Spleen (tissue), 7 donors: ENCODE measurements around the gene LGALS12.

Source experiments
- POLR2A ChIP-seq, 3 donors: fragments of 450-650 bp; IDR thresholded peaks; one replicate each; pipeline ENCODE4 v1.5.1; 2017; ENCODE audit warnings: antibody characterized with exemption in 3 of 3, mild to moderate bottlenecking in 1 of 3
- POLR2AphosphoS5 ChIP-seq, 3 donors: sonication (generic); formaldehyde crosslinking; IDR thresholded peaks; one replicate each; pipeline ENCODE4 v1.5.1; 2017; ENCODE audit warnings: antibody characterized with exemption in 3 of 3
- TF ChIP-seq, protein P1 (sequence below), 11 experiments: fragments of 200-600 bp in 7 of 11; fragments of 450-650 bp in 4 of 11; sonication (generic) in 4 of 11; IDR thresholded peaks in 8 of 11; conservative IDR thresholded peaks in 3 of 11; 1 replicate in 7 of 11; 2 replicates in 4 of 11; pipeline versions ENCODE4 v1.4.0 to v1.8.0; 2016 to 2021; ENCODE audit warnings: antibody characterized with exemption in 11 of 11, inconsistent platforms in 4 of 11, mild to moderate bottlenecking in 1 of 11
- donor health status: DM: no; HTN: no; CAD: no; lungs with moderate emphysema.
- donor health status: DM: no; HTN: no; CAD: no.
- donor health status: DM: no; HTN: no; CAD: no.

DNA sequence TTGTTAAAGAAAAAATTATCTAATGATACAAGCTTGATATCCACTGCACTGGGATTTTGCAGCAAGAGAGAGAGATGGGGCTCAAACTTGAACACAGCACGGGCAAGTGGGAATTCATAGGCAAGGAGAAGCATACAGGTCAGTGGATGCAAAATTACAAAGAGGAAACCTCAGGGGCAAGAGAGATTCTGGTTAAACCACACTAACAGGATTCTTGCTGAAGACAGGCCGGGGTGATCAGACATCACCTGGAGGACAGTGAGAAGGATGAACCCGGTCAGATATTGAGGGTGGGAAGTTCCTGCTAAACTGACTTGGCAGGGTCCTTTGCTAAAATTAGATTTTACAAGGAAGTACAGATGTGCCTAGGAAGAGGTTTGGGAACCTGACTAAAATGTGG, 28.2 kb downstream of the LGALS12 start:
- TF ChIP-seq POLR2A (IDR thresholded peaks at IDR 0.05) (no peak), POLR2AphosphoS5 (IDR thresholded peaks at IDR 0.05) (no peak)
- TF ChIP-seq, protein P1, sequence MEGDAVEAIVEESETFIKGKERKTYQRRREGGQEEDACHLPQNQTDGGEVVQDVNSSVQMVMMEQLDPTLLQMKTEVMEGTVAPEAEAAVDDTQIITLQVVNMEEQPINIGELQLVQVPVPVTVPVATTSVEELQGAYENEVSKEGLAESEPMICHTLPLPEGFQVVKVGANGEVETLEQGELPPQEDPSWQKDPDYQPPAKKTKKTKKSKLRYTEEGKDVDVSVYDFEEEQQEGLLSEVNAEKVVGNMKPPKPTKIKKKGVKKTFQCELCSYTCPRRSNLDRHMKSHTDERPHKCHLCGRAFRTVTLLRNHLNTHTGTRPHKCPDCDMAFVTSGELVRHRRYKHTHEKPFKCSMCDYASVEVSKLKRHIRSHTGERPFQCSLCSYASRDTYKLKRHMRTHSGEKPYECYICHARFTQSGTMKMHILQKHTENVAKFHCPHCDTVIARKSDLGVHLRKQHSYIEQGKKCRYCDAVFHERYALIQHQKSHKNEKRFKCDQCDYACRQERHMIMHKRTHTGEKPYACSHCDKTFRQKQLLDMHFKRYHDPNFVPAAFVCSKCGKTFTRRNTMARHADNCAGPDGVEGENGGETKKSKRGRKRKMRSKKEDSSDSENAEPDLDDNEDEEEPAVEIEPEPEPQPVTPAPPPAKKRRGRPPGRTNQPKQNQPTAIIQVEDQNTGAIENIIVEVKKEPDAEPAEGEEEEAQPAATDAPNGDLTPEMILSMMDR (IDR thresholded peaks at IDR 0.05 in 8 of 11, conservative IDR thresholded peaks at IDR 0.05 in 3 of 11) = no peak
